ENCODE data around the gene LGALS7.
"Not testable (repeated sequence)": the region's sequence is repeated elsewhere in the genome, so short reads cannot be mapped to it uniquely, and the experiment has no call there.

DNA sequence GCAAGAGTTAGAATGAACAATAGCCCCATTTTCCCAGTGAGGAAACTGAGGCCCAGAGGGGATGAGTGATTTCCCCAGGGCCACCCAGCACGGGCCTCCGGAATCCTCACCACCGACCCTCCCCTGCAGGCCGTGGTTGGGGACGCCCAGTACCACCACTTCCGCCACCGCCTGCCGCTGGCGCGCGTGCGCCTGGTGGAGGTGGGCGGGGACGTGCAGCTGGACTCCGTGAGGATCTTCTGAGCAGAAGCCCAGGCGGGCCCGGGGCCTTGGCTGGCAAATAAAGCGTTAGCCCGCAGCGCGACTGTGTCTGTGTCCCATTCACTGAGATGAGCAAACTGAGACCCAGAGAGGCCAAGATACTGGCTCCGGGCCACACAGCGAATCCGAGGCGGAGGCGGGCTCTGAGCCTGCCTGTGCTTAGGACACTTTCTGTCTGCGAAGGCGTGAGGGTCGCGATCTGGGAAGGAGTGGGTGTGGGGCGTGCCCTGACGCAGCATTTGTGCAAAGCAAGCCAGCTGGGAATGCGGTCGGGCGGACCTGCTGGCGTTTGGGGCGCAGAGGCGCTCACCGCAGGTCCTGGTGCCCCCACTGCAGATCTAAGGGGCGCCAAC, 18.2 kb upstream of the LGALS7 start:
- TF ChIP-seq, protein P1, sequence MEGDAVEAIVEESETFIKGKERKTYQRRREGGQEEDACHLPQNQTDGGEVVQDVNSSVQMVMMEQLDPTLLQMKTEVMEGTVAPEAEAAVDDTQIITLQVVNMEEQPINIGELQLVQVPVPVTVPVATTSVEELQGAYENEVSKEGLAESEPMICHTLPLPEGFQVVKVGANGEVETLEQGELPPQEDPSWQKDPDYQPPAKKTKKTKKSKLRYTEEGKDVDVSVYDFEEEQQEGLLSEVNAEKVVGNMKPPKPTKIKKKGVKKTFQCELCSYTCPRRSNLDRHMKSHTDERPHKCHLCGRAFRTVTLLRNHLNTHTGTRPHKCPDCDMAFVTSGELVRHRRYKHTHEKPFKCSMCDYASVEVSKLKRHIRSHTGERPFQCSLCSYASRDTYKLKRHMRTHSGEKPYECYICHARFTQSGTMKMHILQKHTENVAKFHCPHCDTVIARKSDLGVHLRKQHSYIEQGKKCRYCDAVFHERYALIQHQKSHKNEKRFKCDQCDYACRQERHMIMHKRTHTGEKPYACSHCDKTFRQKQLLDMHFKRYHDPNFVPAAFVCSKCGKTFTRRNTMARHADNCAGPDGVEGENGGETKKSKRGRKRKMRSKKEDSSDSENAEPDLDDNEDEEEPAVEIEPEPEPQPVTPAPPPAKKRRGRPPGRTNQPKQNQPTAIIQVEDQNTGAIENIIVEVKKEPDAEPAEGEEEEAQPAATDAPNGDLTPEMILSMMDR (IDR thresholded peaks at IDR 0.05; ENCODE audit: low read depth, low read length), result not testable (repeated sequence)
- TF ChIP-seq EZH2phosphoT487 (IDR thresholded peaks at IDR 0.05; ENCODE audit: low read depth), result not testable (repeated sequence)

Measured in OCI-LY3 (cell line).